Activated CD4-positive, CD25-positive, alpha-beta regulatory T cell (primary cell): ENCODE measurements around the gene ART5.
"Not testable (repeated sequence)": the region's sequence is repeated elsewhere in the genome, so short reads cannot be mapped to it uniquely, and the experiment has no call there.

Experiments used
- DNase-seq, 4 experiments: peaks; one replicate each; lab custom pipeline; 2025; lab: John Stamatoyannopoulos, UW

ART5 gene

GRCh38 chr11:3658252-3658651 lies 16.5 kb upstream of the ART5 start:
- DNase-seq: no peak

- not testable (repeated sequence) for DNase-seq
Measured at GRCh38 chr11:3657331-3657730, 15.5 kb upstream of the ART5 start.

DNA sequence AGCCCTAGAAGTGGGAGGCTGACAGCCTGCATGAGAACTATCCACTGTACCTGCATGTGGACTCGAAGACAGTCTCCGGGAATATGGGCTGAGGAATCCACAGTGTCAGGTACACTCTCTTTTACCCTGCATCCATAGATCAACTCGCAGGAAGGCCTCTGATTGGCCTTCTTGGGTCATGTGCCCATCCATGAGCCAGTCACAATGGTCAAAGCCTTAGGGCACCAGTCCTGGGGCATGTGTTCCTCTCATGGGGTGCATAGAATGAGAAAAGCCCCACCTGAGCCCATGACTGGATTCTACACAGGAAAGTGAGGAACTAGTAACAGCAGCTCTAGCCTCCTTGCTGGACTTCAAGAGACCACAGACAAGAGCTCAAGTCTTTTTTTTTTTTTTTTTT lies 13.8 kb upstream of the ART5 start:
- DNase-seq: no peak

DNA sequence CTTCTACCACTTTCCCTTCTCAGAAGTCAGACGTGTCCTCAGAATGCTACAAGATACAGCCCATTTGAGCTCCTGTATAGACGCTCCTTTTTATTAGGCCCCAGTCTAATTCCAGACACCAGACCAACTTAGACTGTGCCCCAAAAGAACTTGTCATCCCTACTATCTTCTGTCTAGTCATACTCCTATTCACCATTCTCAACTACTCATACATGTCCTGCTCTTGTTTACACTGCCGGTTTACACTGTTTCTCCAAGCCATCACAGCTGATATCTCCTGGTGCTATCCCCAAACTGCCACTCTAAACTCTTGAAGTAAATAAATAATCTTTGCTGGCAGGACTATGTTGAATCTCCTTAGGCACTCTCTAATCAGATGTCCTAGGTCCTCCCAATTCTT lies 10.7 kb upstream of the ART5 start:
- not testable (repeated sequence) for DNase-seq

DNA sequence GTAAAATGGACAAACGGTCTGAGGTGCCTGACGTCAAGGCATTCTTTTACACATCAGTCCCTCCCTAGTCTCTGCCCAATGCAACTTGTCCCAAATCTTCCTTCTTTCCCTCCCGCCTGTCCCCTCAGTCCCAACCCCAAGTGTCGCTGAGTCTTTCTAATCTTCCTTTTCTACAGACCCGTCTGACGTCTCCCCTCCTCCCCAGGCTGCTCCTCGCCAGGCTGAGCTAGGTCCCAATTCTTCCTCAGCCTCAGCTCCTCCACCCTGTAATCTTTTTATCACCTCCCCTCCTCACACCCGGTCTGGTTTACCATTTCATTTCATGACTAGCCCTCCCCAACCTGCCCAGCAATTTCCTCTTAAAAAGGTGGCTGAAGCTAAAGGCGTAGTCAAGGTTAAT lies 7.6 kb upstream of the ART5 start:
- DNase-seq: not testable (repeated sequence)

GRCh38 chr11:3648843-3649242 lies 7.1 kb upstream of the ART5 start:
- DNase-seq: not testable (repeated sequence)

- DNase-seq: no peak
Measured at GRCh38 chr11:3645552-3645951, 3.8 kb upstream of the ART5 start.

GRCh38 chr11:3644817-3645235 lies 3.0 kb upstream of the ART5 start, which contains the start of gene ART1:
ART1 (plus strand) TSS chr11:3645128; CDS start chr11:3659214, 14,086 bp downstream.
- no peak for DNase-seq

DNA sequence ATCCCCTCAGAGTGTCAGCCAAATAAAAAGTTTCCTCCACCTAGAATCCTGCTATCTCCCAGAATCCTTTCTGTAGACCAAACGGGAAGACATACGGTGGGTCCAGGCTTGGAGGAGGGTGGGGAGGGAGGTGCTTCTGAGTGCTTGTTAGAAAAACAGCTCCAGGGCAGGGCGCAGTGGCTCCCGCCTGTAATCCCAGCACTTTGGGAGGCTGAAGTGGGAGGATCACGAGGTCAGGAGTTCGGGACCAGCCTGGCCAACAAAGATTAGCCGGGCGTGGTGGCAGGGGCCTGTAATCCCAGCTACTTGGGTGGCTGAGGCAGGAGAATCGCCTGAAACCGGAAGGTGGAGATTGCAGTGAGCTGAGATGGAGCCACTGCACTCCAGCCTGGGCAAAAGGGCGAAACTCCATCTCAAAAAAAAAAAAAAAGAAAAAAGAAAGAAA lies 1.3 kb upstream of the ART5 start:
- not testable (repeated sequence) for DNase-seq

DNA sequence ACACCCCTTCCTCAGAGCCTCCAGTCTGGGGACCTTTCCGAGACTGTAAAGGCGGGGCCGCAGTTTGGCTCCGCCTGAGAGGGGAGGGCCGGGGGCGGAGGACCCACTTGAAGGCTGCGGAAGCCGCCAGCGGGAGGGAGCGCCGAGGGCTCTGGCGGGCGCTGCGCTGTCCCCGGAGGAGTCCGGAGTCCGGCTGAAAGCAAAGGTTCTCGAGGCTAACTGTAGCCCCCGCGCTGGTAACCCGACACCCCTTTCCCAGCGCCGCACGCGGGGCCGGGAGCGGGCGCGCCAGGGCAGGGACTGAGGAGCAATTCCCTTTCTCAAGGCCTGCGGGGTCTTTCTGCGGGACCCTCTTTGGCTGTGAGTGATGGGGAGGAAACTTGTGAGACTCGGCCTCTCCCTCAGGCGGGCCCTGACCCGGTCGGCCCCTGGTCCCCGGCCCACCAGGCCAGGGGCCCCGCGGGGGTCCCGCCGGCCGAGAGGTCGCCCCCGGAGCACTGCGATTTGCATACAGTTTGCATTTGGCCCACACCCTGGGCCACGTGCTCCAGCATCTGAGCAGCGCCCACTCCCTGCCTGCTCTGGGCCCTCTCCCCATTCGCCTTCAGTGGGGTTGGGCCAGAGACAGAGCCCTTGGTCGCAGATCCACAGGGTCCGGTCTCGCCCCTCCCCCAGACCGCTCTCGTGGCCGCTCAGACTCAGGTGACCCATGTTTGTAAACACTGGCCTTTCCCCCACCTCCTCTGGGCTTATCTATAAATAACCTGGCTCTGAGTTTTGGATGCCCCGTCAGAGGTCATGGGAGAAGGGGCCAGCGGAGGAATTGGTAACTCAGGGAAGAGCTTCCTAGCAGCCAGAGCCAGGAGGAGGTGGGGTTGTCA lies 519 bp upstream of the ART5 start:
- DNase-seq: peak in 3 of 4 experiments; percentile 14 to 51 (median 37)

DNA sequence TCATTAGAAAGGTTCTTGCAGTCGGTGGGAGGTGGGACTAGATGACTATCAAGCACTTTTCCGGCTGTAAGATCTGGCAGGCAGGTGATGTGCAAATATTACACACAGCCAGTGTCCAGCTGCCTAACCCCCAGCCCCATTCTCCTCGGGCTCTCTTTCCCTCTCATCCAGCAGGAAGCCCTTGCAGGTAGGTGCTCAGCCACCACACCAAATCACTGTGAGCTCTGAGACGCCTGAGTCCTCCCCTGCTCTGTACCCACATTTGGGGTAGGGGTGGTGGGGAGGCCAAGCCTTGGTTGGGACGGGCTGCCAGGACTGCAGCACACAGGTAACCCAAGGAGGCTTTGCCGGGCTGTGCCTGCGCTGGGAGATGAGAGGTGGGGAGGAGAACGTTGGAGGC lies 601 bp downstream of the ART5 start:
- no peak for DNase-seq

GRCh38 chr11:3639841-3640240 lies 2.0 kb downstream of the ART5 start:
- DNase-seq: no peak

DNA sequence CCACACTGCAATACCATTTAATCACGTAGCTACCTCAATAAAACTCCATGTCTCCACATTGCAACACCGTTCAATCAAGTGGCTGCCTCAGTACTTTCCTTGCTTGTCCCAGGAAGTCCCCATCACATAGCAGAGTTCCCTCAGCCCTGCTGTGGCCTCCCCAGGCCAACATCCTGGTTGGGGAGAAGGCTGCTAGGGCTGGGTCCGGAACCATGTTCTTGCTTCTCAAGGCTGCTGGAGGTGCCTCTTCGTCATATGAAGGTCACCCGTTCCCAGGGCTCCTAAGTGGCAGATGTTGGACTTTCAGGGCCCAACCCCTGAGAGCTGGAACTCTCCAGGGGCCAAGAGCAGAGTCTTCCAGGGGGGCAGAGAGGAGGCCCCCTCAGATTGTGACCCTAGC lies 3.3 kb downstream of the ART5 start:
- no peak for DNase-seq

DNA sequence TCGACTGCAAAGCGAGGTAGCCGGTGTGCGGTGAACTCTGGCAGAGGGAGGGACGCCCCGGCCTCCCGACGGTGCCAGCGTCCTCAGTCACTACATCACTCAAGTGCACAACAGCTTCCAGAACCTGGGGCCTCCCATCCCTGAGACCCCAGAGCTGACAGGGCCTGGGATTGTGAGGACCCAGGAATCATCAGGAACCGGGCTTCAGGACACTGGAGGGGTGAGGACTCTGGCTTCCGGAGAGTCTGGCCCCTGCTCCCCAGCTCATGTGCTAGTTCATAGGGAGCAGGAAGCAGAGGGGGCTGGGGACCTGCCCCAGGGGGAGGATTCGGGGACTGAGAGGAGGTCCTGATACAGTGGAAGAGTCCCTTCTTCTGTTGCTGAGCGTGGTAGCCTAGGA lies 4.6 kb downstream of the ART5 start:
- DNase-seq: no peak

- no peak for DNase-seq
Measured at GRCh38 chr11:3635641-3636375, 6.0 kb downstream of the ART5 start.

DNA sequence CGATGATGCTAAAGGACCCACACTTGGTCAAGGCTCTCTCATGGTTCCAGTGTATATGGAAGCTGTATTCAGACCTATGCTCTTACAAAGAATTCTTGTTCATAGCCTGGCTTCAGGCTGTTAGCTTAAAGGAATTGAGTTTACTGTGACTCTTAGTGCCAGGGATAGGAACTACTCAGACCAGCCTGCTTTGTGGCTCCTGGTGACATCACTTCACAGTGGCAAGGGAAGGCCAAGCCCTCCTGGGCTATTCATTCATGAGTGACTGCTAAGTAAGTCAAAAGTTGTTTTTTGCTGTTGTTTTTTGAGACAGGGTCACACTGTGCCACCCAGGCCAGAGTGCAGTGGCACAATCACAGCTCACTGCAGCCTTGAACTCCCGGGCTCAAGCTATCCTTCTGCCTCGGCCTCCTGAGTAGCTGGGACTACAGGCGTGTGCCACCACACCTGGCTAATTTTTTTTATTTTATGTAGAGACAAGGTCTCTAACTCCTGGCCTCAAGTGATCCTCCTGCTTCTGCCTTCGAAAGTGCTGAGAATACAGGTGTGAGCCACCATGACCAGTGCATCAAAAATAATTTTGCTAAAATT lies 9.6 kb downstream of the ART5 start:
- no peak for DNase-seq

- no peak for DNase-seq
Measured at GRCh38 chr11:3631331-3631730, 10.5 kb downstream of the ART5 start.

DNA sequence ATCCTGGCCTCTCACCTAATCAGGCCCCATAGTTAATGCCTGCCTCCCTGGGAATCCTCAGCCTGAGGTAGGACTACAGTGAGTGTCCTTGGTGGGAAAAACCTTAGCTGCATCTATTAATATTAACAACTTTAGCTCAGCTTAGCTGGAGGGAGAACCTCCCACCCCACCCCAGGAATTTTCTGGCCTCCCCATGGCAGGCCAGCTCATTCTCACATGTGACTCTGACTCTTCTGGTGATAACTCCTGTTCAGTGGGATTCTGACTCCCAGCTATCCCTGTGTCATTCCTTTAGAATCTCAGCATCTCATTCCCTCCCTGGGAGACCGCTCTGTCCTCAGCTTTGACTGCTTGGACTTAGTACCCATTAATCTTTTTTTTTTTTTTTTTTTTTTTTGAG lies 14.5 kb downstream of the ART5 start:
- no peak for DNase-seq

DNA sequence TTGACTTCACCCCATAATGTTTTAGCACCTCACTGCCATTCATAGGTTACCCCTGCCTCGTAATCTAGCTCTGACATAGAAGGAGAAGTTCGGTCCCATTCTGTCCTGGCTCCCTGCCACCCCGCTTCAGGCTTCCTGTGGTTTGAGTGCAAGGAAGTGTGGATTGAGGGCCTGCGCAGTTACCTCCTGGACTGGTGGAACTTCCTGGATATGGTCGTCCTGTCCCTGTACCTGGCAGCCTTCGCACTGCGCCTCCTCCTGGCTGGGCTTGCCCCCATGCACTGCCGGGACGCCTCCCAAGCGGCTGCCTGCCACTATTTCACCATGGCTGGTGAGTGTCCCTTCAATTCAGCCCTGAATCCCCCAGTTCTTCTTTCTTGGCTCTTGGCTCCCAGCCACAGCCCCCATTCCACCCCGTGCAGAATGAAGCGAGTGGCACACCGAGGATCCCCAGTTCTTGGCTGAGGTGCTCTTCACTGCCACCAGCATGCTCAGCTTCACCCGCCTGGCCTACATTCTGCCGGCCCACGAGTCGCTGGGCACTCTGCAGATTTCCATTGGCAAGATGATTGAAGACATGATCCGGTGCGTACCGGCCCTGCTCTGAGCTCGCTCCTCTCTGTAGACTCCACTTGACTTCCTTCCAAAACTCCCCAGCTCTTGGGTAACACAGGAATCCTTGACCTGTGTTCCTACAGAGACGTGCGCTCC lies 15.4 kb downstream of the ART5 start:
- no peak for DNase-seq

- DNase-seq: no peak
Measured at GRCh38 chr11:3623767-3624458, 17.9 kb downstream of the ART5 start.

DNA sequence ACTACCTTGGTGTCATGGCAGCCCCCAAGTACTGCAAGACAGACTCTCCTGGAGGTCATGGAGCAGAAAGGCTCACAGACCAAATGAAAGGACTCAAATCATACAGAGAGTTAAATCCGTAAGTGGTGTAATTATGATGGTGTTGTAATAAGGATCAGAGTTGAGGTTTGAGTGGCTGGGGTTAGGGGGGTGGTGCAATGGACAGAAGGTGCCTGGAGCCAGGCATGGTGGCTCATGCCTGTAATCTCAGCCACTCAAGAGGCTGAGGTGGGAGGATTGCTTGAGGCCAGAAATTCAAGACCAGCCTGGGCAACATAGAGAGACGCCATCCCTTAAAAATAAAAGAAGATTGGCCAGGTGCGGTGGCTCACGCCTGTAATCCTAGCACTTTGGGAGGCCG lies 18.7 kb downstream of the ART5 start:
- DNase-seq: no peak
